HepG2 (cell line): ENCODE results near the gene ARHGAP26. TPM values are rescaled to one million over a fixed set of nuclear protein-coding genes. Genes with fewer than 3 reads are reported as not detected.

Source experiments
- FOSL2 ChIP-seq: sonication (generic); formaldehyde crosslinking; IDR thresholded peaks from 2 replicates; pipeline ENCODE4 v1.4.0; 2020; ENCODE audit warnings: missing genetic modification reagents
- FOXA1 ChIP-seq, 2 experiments: fragments of 450-650 bp in 1 of 2; sonication (generic) in 1 of 2; formaldehyde crosslinking in 1 of 2; IDR thresholded peaks; 2 replicates each; pipeline versions ENCODE4 v1.4.0 to v1.6.1; 2016 to 2020; ENCODE audit warnings: missing genetic modification reagents in 1 of 2
- HIC2 ChIP-seq: sonication (generic); formaldehyde crosslinking; IDR thresholded peaks from 2 replicates; pipeline ENCODE4 v1.9.0; 2022; ENCODE audit warnings: low read depth, missing genetic modification reagents
- HOXD1 ChIP-seq: sonication (generic); formaldehyde crosslinking; IDR thresholded peaks from 2 replicates; pipeline ENCODE4 v1.5.0; 2020; ENCODE audit warnings: missing genetic modification reagents
- NCOR1 ChIP-seq: fragments of 200-600 bp; sonication (generic); IDR thresholded peaks from 2 replicates; pipeline ENCODE4 v1.7.0; 2017; ENCODE audit warnings: antibody characterized with exemption, low read length, borderline replicate concordance
- ZKSCAN5 ChIP-seq: sonication (generic); formaldehyde crosslinking; IDR thresholded peaks from 2 replicates; pipeline ENCODE4 v1.5.1; 2020; ENCODE audit warnings: mild to moderate bottlenecking, missing genetic modification reagents
- ZMYM2 ChIP-seq: sonication (generic); formaldehyde crosslinking; IDR thresholded peaks from 2 replicates; pipeline ENCODE4 v1.8.0; 2022; ENCODE audit warnings: mild to moderate bottlenecking, missing genetic modification reagents
- ZNF143 ChIP-seq: sonication (generic); formaldehyde crosslinking; IDR thresholded peaks from 2 replicates; pipeline ENCODE4 v1.4.0; 2020; ENCODE audit warnings: missing genetic modification reagents
- ZNF331 ChIP-seq: sonication (generic); formaldehyde crosslinking; IDR thresholded peaks from 2 replicates; pipeline ENCODE4 v1.4.0; 2020; ENCODE audit warnings: missing genetic modification reagents
- ZNF501 ChIP-seq: sonication (generic); formaldehyde crosslinking; IDR thresholded peaks from 2 replicates; pipeline ENCODE4 v1.5.1; 2020; ENCODE audit warnings: mild to moderate bottlenecking, moderate library complexity, missing genetic modification reagents
- ZNF780A ChIP-seq: sonication (generic); formaldehyde crosslinking; IDR thresholded peaks from 2 replicates; pipeline ENCODE4 v1.8.0; 2022; ENCODE audit warnings: mild to moderate bottlenecking, missing genetic modification reagents, moderate library complexity
- ZNF850 ChIP-seq: sonication (generic); formaldehyde crosslinking; conservative IDR thresholded peaks from 2 replicates; pipeline ENCODE4 v1.9.0; 2021; ENCODE audit warnings: mild to moderate bottlenecking, missing genetic modification reagents
- polyA plus RNA-seq, 8 experiments: library from polyadenylated mRNA; depleted of rRNA in 3 of 8; stranded (reverse) in 7 of 8; unstranded in 1 of 8; fragments of >200 nt; fragmentation: Illumina TruSeq in 4 of 8; extraction: Trizol in 4 of 8; gene quantifications; 2 replicates each; pipeline versions ENCODE4 v1.2.1 to v1.2.3, GENCODE V29; 2011 to 2016; ENCODE audit warnings: low read depth in 4 of 8, missing spikeins in 1 of 8, mixed read lengths in 1 of 8; ENCODE audit not compliant: insufficient read depth in 1 of 8
- total RNA-seq, 5 experiments: library from RNA; depleted of rRNA; stranded (reverse); fragments of >200 nt; fragmentation: Illumina TruSeq; extraction: Trizol; gene quantifications; 2 replicates each; pipeline ENCODE4 v1.2.3, GENCODE V29; 2016; ENCODE audit warnings: low read depth in 1 of 5
- TF ChIP-seq, protein P1 (sequence below): sonication (generic); formaldehyde crosslinking; conservative IDR thresholded peaks from 2 replicates; pipeline ENCODE4 v1.4.0; 2020; ENCODE audit warnings: mild to moderate bottlenecking, missing genetic modification reagents, moderate library complexity
- TF ChIP-seq, protein P2 (sequence below): sonication (generic); formaldehyde crosslinking; IDR thresholded peaks from 2 replicates; pipeline ENCODE4 v1.4.0; 2020; ENCODE audit warnings: missing genetic modification reagents, borderline replicate concordance
- TF ChIP-seq, protein P3 (sequence below): sonication (generic); formaldehyde crosslinking; IDR thresholded peaks from 2 replicates; pipeline ENCODE4 v1.4.0; 2020; ENCODE audit warnings: missing genetic modification reagents, mild to moderate bottlenecking, borderline replicate concordance
- TF ChIP-seq, protein P4 (sequence below): sonication (generic); formaldehyde crosslinking; IDR thresholded peaks from 2 replicates; pipeline ENCODE4 v1.4.0; 2020; ENCODE audit warnings: missing genetic modification reagents

ARHGAP26 gene
- total and polyA plus RNA-seq, 2 of the 13 experiments (the other 11 are each of a cell fraction or from before 2014, with no cell fraction given), result 9.6 to 18.2 TPM

DNA sequence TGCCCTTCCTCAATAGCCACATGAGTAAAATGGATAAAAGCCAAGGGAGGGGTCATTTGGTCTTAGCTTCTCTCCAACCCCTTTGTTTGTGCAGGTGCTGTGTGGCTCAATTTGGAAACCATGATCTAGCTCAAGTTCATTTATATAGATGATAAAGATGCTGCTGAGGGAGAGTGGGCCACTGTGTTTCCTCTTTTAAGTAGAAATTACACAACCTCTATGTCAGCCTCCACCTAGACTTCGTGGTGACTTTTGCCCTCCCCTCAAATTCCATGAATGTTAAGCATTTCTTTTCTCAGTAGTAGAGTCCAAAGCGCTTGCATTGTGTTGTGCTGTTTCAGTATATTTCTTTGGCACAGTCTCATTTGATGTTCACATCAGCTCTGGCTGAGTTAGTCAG lies 241.4 kb downstream of the ARHGAP26 start (continued):
- TF ChIP-seq, protein P1, sequence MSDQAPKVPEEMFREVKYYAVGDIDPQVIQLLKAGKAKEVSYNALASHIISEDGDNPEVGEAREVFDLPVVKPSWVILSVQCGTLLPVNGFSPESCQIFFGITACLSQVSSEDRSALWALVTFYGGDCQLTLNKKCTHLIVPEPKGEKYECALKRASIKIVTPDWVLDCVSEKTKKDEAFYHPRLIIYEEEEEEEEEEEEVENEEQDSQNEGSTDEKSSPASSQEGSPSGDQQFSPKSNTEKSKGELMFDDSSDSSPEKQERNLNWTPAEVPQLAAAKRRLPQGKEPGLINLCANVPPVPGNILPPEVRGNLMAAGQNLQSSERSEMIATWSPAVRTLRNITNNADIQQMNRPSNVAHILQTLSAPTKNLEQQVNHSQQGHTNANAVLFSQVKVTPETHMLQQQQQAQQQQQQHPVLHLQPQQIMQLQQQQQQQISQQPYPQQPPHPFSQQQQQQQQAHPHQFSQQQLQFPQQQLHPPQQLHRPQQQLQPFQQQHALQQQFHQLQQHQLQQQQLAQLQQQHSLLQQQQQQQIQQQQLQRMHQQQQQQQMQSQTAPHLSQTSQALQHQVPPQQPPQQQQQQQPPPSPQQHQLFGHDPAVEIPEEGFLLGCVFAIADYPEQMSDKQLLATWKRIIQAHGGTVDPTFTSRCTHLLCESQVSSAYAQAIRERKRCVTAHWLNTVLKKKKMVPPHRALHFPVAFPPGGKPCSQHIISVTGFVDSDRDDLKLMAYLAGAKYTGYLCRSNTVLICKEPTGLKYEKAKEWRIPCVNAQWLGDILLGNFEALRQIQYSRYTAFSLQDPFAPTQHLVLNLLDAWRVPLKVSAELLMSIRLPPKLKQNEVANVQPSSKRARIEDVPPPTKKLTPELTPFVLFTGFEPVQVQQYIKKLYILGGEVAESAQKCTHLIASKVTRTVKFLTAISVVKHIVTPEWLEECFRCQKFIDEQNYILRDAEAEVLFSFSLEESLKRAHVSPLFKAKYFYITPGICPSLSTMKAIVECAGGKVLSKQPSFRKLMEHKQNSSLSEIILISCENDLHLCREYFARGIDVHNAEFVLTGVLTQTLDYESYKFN (CRISPR knock-in tag), result peak; percentile 60; the same call in 1 of the 2 replicates
- TF ChIP-seq, protein P2, sequence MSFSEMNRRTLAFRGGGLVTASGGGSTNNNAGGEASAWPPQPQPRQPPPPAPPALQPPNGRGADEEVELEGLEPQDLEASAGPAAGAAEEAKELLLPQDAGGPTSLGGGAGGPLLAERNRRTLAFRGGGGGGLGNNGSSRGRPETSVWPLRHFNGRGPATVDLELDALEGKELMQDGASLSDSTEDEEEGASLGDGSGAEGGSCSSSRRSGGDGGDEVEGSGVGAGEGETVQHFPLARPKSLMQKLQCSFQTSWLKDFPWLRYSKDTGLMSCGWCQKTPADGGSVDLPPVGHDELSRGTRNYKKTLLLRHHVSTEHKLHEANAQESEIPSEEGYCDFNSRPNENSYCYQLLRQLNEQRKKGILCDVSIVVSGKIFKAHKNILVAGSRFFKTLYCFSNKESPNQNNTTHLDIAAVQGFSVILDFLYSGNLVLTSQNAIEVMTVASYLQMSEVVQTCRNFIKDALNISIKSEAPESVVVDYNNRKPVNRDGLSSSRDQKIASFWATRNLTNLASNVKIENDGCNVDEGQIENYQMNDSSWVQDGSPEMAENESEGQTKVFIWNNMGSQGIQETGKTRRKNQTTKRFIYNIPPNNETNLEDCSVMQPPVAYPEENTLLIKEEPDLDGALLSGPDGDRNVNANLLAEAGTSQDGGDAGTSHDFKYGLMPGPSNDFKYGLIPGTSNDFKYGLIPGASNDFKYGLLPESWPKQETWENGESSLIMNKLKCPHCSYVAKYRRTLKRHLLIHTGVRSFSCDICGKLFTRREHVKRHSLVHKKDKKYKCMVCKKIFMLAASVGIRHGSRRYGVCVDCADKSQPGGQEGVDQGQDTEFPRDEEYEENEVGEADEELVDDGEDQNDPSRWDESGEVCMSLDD (CRISPR knock-in tag), result no peak
- TF ChIP-seq ZNF331 (CRISPR knock-in tag), result peak; percentile 33; the same call in 1 of the 2 replicates
- TF ChIP-seq NCOR1, result peak; percentile 68; the same call in 1 of the 2 replicates
- TF ChIP-seq ZNF850 (CRISPR knock-in tag), result no peak
- TF ChIP-seq, protein P3, sequence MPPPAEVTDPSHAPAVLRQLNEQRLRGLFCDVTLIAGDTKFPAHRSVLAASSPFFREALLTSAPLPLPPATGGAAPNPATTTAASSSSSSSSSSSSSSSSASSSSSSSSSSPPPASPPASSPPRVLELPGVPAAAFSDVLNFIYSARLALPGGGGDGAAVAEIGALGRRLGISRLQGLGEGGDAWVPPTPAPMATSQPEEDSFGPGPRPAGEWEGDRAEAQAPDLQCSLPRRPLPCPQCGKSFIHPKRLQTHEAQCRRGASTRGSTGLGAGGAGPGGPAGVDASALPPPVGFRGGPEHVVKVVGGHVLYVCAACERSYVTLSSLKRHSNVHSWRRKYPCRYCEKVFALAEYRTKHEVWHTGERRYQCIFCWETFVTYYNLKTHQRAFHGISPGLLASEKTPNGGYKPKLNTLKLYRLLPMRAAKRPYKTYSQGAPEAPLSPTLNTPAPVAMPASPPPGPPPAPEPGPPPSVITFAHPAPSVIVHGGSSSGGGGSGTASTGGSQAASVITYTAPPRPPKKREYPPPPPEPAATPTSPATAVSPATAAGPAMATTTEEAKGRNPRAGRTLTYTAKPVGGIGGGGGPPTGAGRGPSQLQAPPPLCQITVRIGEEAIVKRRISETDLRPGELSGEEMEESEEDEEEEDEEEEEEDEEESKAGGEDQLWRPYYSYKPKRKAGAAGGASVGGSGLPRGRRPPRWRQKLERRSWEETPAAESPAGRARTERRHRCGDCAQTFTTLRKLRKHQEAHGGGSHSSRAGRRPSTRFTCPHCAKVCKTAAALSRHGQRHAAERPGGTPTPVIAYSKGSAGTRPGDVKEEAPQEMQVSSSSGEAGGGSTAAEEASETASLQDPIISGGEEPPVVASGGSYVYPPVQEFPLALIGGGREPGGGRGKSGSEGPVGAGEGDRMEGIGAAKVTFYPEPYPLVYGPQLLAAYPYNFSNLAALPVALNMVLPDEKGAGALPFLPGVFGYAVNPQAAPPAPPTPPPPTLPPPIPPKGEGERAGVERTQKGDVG (CRISPR knock-in tag), result no peak
- TF ChIP-seq ZNF143 (CRISPR knock-in tag), result no peak
- TF ChIP-seq ZKSCAN5 (CRISPR knock-in tag), result no peak
- TF ChIP-seq, protein P4, sequence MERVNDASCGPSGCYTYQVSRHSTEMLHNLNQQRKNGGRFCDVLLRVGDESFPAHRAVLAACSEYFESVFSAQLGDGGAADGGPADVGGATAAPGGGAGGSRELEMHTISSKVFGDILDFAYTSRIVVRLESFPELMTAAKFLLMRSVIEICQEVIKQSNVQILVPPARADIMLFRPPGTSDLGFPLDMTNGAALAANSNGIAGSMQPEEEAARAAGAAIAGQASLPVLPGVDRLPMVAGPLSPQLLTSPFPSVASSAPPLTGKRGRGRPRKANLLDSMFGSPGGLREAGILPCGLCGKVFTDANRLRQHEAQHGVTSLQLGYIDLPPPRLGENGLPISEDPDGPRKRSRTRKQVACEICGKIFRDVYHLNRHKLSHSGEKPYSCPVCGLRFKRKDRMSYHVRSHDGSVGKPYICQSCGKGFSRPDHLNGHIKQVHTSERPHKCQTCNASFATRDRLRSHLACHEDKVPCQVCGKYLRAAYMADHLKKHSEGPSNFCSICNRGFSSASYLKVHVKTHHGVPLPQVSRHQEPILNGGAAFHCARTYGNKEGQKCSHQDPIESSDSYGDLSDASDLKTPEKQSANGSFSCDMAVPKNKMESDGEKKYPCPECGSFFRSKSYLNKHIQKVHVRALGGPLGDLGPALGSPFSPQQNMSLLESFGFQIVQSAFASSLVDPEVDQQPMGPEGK, result peak; percentile 45
- no peak for TF ChIP-seq FOXA1 (IDR thresholded peaks at IDR 0.05)
- TF ChIP-seq FOXA1 (CRISPR knock-in tag; IDR thresholded peaks at IDR 0.05), result no peak
- peak; percentile 21; the same call in 1 of the 2 replicates for TF ChIP-seq FOSL2 (CRISPR knock-in tag)
- TF ChIP-seq ZNF780A, result no peak
- no peak for TF ChIP-seq HIC2 (CRISPR knock-in tag)
- TF ChIP-seq HOXD1 (CRISPR knock-in tag), result no peak
- TF ChIP-seq ZNF501 (CRISPR knock-in tag), result no peak
- no peak for TF ChIP-seq ZMYM2 (CRISPR knock-in tag)
